HG03066 (cell line): ENCODE results near the gene LRRIQ1.
"Not testable (repeated sequence)": the region's sequence is repeated elsewhere in the genome, so short reads cannot be mapped to it uniquely, and the experiment has no call there.

Source experiments
- ATAC-seq: cut with Tn5 transposase; IDR thresholded peaks from one replicate; pipeline ENCODE4 v1.9.1; 2021; ENCODE audit warnings: low read depth; ENCODE audit not compliant: unreplicated experiment

The LRRIQ1 gene

DNA sequence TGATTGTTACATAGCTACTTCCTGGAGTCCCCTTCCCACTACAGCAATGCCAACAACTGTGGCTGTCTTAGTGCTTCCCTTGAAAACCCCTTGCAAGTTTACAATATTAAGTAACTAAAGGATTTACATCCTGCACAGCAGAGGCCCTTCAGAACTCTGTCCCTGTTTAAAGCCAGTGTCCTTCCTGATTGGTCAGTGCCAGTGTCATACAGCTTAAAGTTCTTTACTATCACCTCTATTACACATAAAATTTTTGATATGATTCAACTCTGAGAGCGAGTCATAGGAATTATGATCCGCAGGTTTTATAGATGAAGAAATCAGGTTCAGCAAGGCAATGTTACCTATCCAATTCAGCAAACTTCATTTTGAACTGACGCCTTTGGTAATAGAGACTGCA is 152.5 kb downstream of the LRRIQ1 start:
- ATAC-seq: no peak

DNA sequence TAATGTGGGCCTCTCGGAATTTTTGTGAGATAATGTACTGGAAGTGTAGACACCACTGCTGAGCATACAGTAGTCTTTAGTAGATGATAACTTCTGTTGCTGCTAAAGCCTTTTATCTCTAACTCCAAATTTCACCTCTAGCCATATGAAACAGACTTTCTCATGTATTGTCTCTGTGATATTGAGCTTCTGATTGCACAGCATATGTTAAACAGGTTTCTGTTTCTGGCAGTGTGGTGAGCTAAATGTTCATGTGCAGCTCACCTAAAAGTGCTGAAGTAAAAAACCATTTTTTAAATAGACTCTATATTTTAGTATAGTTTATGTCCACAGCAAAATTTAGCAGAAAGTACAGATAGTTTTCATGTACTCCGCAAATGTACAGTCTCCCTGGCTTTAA is 154.6 kb downstream of the LRRIQ1 start:
- no peak for ATAC-seq

DNA sequence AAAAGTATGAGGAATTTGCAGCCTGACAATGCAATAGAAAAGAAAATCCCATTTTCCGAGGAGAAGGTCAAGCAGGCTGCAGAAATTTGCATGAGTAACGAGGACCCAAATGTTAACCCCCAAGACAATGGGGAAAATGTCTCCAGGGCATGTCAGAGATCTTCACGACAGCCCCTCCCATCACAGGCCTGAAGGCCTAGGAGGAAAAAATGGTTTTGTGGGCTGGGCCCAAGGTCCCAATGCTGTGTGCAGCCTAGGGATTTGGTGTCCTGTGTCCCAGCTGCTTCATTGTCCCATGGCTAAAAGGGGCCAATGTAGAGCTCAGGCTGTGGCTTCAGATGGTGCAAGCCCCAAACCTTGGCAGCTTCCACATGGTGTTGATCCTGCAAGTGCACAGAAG is 167.7 kb downstream of the LRRIQ1 start:
- ATAC-seq: not testable (repeated sequence)

DNA sequence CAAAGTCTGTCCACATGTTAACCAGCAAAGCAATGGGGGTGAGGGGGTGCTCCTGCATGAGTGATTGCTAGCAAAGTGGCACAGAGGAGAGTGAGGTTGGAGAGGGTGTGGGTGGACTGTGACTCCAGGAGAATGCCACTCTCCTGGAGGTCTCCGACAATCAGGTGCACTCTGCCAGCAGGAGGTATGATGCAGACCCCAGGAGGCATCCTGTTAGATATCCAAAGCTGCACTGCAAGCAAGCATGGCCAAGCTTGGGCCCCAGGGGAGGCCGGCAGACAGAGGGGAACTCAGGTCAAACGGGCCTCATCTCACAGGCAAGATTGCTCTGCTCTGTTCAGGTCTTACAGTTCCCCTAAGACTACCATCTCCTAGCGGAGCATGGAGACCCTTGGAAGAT is 170.4 kb downstream of the LRRIQ1 start:
- no peak for ATAC-seq

DNA sequence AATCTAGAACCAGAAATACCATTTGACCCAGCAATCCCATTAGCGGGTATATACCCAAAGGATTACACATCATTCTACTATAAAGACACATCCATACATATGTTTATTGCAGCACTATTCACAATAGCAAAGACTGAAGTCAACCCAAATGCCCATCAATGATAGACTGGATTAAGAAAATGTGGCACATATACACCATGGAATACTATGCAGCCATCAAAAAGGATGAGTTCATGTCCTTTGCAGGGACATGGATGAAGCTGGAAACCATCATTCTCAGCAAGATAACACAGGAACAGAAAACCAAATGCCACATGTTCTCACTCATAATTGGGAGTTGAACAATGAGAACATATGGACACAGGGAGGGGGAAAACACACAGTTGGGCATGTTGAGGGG is 188.2 kb downstream of the LRRIQ1 start:
- not testable (repeated sequence) for ATAC-seq

DNA sequence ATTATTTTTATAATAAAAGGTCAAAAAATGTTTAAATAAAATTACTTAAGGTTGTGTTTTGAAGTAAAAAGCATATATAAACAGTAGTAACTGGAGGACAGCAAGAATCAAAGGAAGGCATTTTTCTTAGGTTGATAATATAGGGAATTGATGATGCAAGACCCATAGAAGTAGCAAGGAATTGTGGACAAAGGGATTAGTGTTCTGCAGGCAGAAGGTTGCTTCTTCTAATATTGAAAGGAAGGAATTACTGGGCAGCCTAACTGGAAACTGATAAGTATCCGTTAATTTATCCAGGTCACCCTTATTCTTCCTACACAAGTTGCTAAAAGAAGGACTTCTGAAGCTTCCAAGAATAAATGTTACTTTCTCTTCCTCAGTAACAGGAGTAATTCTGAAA is 189.3 kb downstream of the LRRIQ1 start:
- no peak for ATAC-seq

DNA sequence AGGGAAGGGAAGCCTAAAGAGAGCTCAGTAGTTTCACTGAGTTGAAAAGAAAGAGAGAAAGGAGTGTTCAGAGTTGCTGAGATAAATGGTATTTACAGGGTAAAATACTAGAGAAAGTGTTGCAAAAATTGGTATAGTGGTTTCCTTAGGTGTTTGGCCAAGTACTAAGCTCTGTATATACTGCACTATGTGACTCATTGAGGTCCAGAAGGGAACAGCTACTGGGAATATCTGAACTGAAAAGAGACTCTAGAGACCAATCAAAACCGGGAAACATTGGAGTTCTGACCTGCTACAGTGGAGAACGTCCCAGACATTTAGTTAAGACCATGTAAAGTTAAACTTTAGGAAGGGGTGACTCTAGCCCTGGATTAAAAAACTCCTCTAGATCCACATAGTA is 201.2 kb downstream of the LRRIQ1 start:
- ATAC-seq: no peak

DNA sequence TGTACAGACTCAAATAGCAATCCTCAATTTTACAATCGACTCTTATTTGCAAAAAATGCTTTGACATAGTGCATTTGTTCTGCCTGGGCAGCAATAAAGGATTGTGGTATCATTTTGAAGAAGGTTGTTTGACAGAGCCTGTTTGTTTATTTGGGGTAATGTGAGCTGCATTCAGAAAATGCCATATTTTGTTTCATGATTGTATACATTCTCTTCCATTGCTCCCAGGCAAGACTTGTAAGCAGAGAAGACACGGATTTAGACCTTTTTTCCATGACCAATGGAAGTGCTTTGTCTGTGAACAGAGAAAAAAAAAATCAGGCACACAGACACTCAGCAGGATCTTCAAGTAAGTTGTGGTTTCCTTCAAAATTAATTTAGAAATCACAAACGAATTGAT is 208.4 kb downstream of the LRRIQ1 start:
- ATAC-seq: no peak

DNA sequence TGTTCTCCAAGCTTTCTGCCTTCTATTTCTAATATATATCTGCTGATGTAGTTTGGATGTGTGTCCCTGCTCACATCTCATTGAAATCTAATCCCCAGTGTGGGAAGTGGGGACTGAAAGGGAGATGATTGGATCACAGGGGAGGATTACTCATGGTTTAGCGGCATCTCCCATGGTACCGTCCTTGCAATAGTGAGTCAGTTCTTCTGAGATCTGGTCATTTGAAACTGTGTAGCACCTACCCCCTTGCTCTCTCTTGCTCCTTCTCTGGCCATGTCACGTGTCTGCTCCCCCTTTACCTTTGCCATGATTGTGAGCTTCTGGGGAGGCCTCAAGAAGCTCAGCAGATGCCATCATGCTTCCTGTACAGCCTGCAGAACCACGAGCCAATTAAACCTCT is 217.7 kb downstream of the LRRIQ1 start:
- no peak for ATAC-seq

DNA sequence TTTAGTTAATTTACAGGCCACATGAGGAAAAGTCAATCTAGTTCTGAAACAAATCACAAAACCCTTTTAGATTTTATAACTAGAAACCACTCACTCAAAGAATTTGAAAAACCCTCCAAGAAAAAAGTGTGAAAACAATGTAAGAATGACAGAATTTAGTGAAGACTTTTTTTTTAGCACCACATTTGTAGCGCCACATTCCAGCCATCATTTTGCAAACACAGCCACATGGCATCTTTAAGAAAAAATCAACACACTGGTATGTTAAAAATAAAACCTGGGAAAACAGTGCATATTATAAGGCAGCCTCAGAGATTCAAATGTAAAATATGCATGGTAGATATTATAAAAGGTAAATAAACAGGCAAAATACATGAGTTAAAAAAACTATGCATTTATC is 221.5 kb downstream of the LRRIQ1 start:
- no peak for ATAC-seq

DNA sequence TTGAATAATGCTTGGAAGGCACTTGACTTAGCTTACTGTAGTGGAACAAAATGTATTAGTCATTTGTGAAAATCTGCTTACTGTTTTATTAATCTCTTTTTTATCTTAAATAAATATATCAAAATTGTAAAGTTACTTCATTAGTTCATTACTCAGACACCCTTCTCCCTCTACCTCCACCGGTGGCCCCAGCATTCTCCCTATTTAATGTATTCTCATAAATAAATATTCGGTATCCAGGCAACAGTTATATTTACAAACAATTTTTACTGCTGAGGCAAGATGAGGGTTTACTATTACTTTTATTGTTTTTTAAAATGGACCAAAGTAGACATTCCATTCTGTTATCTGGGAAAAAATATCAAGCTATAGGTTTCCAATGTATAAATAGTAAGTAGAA is 224.3 kb downstream of the LRRIQ1 start:
- no peak for ATAC-seq

DNA sequence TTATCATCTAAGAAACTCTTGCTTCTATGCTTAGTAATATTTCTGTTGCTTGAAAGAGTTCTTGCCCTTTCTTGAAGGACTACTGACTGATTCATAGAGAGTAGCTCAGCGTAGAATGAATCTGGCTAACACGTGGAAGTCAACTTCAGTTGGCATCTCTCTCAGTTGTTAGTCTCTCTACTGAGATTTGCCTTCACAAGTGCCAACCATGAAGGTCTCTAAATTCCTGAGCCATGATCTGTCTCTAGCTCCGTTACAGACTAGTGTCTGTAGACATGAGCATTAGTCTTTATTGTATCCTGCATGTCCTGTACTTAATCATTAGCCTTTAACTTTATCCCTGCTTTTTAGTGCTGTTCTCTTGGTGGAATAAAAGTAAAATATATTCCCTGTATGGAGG is 224.7 kb downstream of the LRRIQ1 start:
- no peak for ATAC-seq

DNA sequence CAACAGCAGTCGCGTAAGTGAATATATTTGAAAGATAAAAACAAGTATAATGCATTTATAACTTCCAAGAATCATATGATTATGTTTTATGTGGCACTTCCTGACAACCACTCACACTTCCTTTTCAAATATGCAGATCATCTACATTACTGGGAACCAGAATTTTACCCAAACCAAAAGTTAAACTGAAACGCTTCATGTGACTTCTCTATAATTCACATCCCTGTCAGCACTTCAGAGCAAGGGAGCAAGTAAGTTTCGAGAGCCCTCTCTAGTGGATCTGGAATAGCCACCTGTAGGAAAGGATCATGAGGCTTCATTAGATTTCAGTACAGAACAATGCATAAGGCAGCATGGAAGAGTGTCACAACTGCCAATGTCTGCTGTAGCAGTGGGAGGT is 230.2 kb downstream of the LRRIQ1 start:
- no peak for ATAC-seq

DNA sequence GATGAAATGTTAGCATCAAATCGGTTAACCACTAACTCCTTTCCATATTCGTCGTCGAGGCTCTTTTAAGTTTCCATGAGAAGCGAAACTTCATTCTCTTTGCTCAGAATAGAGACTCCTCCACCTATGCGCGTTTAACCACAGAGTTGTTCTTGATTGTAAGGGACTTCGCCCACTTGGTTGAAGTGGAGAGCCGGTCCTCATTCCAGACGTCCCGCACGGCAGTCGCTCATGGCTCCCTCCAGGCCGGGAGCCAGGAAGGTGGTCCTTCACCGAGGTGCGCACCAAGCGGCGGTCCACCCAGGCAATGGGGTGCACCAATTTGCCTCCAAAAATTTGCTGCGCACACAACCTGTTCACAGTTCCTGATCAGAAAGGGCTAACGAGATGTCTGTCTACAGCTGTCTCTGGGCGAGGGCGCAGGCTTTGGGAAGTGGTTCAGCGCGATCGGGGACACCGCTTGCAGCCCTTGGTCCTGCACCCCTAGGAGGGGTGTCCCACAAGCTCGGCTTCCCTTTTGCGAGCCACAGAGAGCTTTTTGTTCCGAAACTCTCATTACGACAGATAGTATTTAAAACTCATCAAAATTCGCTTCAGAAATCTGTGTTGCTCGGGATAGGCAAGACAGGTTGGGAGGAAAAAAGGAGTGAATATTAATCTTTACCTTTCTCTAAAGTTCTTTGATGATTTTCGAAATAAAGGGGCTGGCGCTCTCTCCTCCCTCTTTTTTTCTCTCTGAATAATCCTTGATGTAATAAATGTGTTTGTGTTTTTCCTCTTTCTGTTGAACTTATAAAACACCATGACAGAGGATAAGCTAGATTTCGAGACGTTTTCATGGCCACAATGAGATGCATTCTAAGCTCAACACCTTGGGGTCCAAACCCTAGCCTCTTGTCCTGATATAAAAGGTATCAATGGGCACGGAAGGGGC is 237.5 kb downstream of the LRRIQ1 start:
- no peak for ATAC-seq

DNA sequence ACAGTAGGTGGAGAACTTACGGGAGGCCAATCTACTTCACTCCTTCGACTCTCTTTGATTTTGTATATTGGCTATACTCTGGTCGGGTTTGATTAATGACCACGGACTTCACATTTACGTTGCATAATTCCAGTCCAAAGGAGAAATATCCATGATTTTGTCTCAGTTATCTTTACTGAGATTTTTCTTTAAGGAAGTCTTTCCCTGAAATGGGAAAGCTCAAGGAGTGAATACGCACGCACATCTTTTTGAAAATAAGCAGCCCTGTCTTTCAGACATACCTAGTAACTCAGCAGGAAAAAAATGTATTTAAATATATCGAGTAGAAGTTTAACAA is 238.1 kb downstream of the LRRIQ1 start:
- no peak for ATAC-seq

DNA sequence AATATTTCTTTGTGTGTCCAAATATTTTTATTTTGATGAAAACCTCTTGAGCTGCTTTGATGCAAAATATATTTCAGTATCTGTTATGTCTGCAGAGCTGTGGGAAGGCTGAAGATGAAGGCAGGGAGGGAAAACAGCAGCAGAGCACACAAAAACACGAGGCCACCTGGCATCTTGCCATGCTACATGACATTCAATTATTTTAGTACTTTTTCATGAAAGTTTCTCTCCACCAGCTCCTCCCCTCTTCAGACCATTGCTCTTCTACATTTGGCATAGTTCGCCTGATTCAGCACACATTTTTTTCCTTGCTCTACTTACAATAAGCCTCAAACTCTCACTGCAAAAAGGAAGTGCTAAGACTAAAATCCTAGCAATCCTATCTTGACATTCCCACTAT is 239.2 kb downstream of the LRRIQ1 start:
- no peak for ATAC-seq

DNA sequence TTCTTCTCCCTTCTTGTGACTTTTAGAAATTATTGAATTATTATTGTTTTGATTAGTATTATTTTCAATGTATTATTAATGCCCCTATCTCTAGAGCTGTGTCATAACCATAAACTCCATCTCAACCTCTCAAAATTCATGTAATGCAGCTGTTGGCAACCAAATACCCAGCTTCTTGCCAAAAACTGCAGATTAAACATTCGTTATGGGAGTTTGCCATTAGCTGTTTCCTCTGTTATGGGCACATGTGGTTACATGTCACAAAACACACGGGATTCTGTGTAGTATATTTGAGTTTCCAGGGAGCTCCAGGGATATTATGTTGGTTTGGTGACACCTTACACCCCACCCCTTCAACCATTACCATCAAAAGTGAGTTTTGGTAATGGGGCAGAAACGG is 241.0 kb downstream of the LRRIQ1 start:
- no peak for ATAC-seq

DNA sequence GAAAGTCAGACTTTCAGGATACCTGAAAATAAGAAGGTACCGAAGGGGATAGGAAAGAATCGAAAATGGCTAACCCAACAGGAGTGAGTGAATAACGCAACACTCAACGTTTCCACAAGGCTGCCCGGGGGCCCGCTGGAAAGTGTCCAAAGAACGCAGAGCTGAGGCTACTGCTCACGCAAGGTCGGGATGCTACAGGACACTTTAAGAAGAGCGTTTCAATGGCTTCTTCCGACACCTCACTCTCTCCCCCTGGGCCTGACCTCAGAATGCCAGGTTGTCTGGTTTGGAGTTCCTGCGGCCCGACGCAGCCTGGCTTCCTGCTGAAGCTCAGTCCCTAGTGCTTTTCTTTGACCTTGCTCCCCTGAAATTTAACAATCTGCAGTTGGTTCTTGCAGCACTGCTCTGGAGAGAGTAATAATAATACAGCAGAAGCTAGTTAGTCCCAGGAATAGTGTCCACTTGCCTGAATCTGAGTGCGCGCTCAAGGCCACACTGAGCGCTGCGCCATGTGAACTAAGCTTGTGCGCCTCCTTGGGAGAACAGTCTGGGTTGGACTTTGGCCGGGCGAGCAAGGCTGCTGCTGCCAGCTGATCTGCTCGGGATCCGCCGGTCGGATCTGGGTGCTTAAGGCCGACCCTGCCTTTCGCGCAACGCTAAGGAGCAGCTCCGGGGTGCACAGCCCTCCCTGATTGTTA is 241.9 kb downstream of the LRRIQ1 start:
- ATAC-seq: no peak

DNA sequence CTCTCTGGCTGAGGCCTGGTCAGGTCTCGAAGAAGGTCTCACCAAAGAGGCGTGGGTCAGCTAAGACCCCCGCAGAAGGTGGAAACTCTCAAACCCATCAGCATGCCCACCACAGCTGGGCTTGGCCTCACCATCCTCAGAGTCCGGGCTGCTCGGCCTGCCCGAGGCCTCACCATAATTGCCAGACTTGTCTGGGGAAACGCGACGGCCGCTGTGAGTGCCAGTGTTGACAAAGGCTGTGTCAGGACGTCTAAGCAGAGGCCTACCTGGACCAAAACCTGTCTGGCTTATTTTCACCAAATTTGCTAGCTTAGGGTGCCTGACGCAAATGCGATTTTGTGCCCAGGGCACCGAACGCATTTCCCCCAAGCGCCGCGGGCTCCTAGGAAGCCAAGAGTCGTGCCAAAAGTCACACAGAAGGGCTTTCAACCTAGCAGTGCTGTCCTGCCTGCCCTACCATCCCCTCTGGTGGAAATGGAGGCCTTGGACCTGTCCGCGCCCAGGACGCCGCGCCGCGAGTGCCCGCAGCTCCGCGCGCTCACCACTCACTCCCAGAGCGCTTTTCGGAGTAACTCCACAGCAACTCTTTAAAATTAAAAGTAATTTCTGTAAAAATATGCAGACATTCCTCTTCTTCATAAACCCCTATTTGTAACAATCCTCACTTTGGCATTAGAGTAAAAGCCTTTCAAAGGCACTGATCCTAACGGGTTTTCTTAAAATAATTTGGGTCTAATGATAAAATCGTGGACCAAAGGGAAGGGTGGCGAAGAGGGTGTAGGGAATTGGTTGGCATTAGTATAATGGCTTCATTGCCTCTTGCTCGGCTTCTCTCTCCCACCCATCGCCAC is 242.7 kb downstream of the LRRIQ1 start:
- no peak for ATAC-seq

DNA sequence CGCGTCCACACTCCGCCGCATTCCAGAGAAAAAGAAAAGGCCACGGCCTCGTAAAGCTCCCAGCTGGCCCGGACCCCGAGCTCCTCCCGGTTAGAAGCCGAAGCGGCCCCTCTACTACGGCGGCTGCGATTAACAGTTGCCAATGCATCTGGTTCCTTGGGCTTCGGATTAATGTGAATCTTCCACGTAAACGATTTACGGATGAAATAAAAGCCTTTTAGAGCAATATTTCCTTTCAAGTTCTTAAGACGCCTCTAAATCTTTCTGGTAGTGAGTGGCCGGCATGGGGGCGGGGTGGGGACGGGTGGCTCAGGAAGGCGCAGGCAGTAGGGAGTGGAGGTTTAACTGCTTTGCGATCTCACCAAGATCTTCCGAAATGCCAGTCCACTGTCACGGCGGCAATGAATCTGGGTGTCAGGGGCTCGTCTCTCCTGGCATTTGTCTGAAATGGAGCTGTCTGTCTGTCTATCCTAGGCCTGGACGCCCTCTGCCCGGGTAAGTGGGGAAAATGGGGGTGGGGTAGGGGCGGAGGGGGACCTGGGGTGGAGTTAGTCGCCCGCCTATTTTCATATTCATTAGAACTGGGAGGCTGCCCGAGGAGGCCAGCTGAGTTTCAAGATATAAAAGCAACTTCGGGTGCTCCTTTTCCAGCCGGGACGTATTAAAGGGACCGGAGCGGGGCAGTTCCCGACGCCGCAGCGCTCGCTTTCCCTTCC is 243.5 kb downstream of the LRRIQ1 start:
- no peak for ATAC-seq
